DMS53 (cell line): ENCODE results near the gene ANKRD49.
A peak's percentile ranks its signal among the peaks of the same experiment; 100 is the strongest.

Source experiments
- DNase-seq: peaks from one replicate; lab custom pipeline; 2025; lab: John Stamatoyannopoulos, UW

The ANKRD49 gene

GRCh38 chr11:94544646-94545263 is 51.0 kb downstream of the ANKRD49 start:
- peak; percentile 72 for DNase-seq

GRCh38 chr11:94545264-94546161 is 51.7 kb downstream of the ANKRD49 start:
- DNase-seq, result no peak

- DNase-seq, result no peak
These were observed 52.3 kb downstream of the ANKRD49 start for GRCh38 chr11:94546162-94546470.

- peak; percentile 42 for DNase-seq
These were observed 53.1 kb downstream of the ANKRD49 start for GRCh38 chr11:94546886-94547285.

- no peak for DNase-seq
These were observed 55.4 kb downstream of the ANKRD49 start for GRCh38 chr11:94549146-94549545.
